PC-9 (cell line): Measurements from ENCODE around the gene SIX2.

Experiments used
- EZH2 ChIP-seq: fragments of 200-600 bp; sonication (generic); IDR thresholded peaks from 2 replicates; pipeline ENCODE4 v1.8.0; 2017; ENCODE audit warnings: antibody characterized with exemption, low read depth
- TF ChIP-seq, protein P1 (sequence below): fragments of 200-600 bp; sonication (generic); conservative IDR thresholded peaks from 2 replicates; pipeline ENCODE4 v1.6.1; 2017; ENCODE audit warnings: mixed run types, antibody characterized with exemption, mild to moderate bottlenecking, moderate library complexity

DNA sequence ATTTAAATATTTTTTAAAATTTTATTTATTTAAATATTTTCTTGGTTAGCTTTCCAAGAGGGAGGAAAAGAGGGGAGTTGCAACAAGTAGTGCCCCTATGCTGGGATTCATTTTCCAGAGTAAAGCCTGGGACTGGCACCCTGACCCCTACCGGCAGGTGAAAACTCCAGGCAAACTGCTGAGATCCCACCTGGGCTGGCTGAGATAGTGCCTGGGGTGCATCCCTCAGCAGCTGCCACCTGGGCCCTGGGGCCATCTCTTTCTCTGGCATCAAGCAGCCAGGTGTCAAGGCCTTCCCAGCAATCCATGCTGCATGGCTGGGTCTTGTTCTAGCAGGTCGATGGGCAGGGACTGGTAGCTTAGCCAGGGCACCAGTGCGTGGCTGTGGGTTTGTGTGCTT is 6.6 kb downstream of the SIX2 start:
- no peak for TF ChIP-seq EZH2
- TF ChIP-seq, protein P1, sequence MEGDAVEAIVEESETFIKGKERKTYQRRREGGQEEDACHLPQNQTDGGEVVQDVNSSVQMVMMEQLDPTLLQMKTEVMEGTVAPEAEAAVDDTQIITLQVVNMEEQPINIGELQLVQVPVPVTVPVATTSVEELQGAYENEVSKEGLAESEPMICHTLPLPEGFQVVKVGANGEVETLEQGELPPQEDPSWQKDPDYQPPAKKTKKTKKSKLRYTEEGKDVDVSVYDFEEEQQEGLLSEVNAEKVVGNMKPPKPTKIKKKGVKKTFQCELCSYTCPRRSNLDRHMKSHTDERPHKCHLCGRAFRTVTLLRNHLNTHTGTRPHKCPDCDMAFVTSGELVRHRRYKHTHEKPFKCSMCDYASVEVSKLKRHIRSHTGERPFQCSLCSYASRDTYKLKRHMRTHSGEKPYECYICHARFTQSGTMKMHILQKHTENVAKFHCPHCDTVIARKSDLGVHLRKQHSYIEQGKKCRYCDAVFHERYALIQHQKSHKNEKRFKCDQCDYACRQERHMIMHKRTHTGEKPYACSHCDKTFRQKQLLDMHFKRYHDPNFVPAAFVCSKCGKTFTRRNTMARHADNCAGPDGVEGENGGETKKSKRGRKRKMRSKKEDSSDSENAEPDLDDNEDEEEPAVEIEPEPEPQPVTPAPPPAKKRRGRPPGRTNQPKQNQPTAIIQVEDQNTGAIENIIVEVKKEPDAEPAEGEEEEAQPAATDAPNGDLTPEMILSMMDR: no peak
